ENCODE data around the gene AKAP6. TPM values are rescaled to one million over a fixed set of nuclear protein-coding genes. Genes with fewer than 3 reads are reported as not detected.

The AKAP6 gene
- total and polyA plus RNA-seq, 10 of the 15 experiments (the other 5 are each of a cell fraction or from before 2014, with no cell fraction given), result 0.35 to 5.9 (median 2.2) TPM

- BruUV-seq (replicated peaks), result no TSS peak
- intact Hi-C loops (cut with micrococcal nuclease; ENCODE audit: unreplicated experiment) (no loop called here), in situ Hi-C loops (cut with MboI) (no loop called here)
- Histone ChIP-seq H3K9ac (ENCODE audit: control insufficient read depth, insufficient read depth, low read length) (no peak overlapping the region), H3K4me2 (ENCODE audit: control insufficient read depth, insufficient read depth) (no peak overlapping the region), H2AFZ (ENCODE audit: control insufficient read depth, low read depth, low read length) (no peak overlapping the region), H3K4me3 (no peak overlapping the region), H3K36me3 (ENCODE audit: control insufficient read depth in 2 of 2, insufficient read depth in 2 of 2, low read length in 1 of 2) (no peaks in the 10 kb centered on the region), H3K79me2 (ENCODE audit: control insufficient read depth, insufficient read depth, low read length) (no peaks in the 10 kb centered on the region), H3K27ac (ENCODE audit: control insufficient read depth, insufficient read depth) (no peak overlapping the region), H3K27me3 (replicated peaks in 1 of 2; ENCODE audit: control insufficient read depth in 2 of 2, insufficient read depth in 2 of 2, low read length in 1 of 2) (no peaks in the 10 kb centered on the region), H3K4me1 (ENCODE audit: control insufficient read depth, insufficient read depth, low read length) (no peaks in the 10 kb centered on the region), H3K9me3 (replicated peaks; ENCODE audit: control insufficient read depth, insufficient read depth, low read length) (no peaks in the 10 kb centered on the region), H4K20me1 (ENCODE audit: control insufficient read depth, insufficient read depth) (no peaks in the 10 kb centered on the region)
- ChIA-PET POLR2A (no interaction called here), RAD21 (ENCODE audit: unreplicated experiment) (interaction anchor here (0.6 kb wide), 1 partner anchor 189 kb away, joined by 4 read pairs; no protein-coding TSS in a partner anchor), CTCF (interaction anchor here (1.7 kb wide), 1 partner anchor 15 kb away, joined by 4 read pairs; no protein-coding TSS in a partner anchor), SMC1A (ENCODE audit: uncharacterized antibody, unreplicated experiment) (interaction anchor here (0.7 kb wide), 1 partner anchor 9 kb away, joined by 4 read pairs; no protein-coding TSS in a partner anchor)
- 46% methylated on average over 1 of the region's 1 CpG for WGBS (ENCODE audit: insufficient coverage, insufficient replicate concordance, low lambda C conversion rate, missing lambda C conversion rate)
- FAIRE-seq, result no peak
- TF ChIP-seq EP300 (IDR thresholded peaks at IDR 0.05; ENCODE audit: borderline replicate concordance in 1 of 2, control insufficient read depth in 1 of 2, low read depth in 2 of 2, low read length in 2 of 2) (no peak), BHLHE40 (IDR thresholded peaks at IDR 0.05; ENCODE audit: borderline replicate concordance in 1 of 2, low read depth in 2 of 2, low read length in 1 of 2) (no peak), CHD1 (IDR thresholded peaks at IDR 0.05; ENCODE audit: low read depth, low read length) (no peak), ETV6 (conservative IDR thresholded peaks at IDR 0.05 in 1 of 2, IDR thresholded peaks at IDR 0.05 in 1 of 2; ENCODE audit: borderline replicate concordance in 1 of 2, low read depth in 1 of 2) (no peak), ZNF24 (IDR thresholded peaks at IDR 0.05) (no peak), BMI1 (IDR thresholded peaks at IDR 0.05; ENCODE audit: borderline replicate concordance) (no peak), ZBTB33 (IDR thresholded peaks at IDR 0.05) (no peak), E2F4 (IDR thresholded peaks at IDR 0.05; ENCODE audit: low read depth, low read length) (no peak), ZNF274 (IDR thresholded peaks at IDR 0.05; ENCODE audit: insufficient read depth, insufficient read length) (no peak), RAD51 (IDR thresholded peaks at IDR 0.05) (no peak), RB1 (IDR thresholded peaks at IDR 0.05; ENCODE audit: borderline replicate concordance) (no peak), TCF3 (IDR thresholded peaks at IDR 0.05; ENCODE audit: borderline replicate concordance, insufficient read depth, low read depth, low read length) (no peak), IRF3 (IDR thresholded peaks at IDR 0.05) (no peak), TARDBP (IDR thresholded peaks at IDR 0.05; ENCODE audit: borderline replicate concordance) (no peak), HCFC1 (IDR thresholded peaks at IDR 0.05; ENCODE audit: low read length) (no peak), GATAD2B (conservative IDR thresholded peaks at IDR 0.05; ENCODE audit: low read depth) (no peak), SMC3 (IDR thresholded peaks at IDR 0.05; ENCODE audit: borderline replicate concordance, low read length) (no peak), KAT2A (conservative IDR thresholded peaks at IDR 0.05; ENCODE audit: control insufficient read depth, low read depth, low read length) (no peak), ZNF207 (IDR thresholded peaks at IDR 0.05; ENCODE audit: borderline replicate concordance) (no peak), KDM1A (IDR thresholded peaks at IDR 0.05; ENCODE audit: borderline replicate concordance) (no peak)
- ATAC-seq, result no peak
- DNase-seq (ENCODE audit: low read depth, low spot score), result no peak
Measured at GRCh38 chr14:32590157-32590556, 261.1 kb downstream of the AKAP6 start.
